Measurements from ENCODE around the gene LACTBL1.

LACTBL1 gene

GRCh38 chr1:22975694-22976093 lies 3.0 kb upstream of the LACTBL1 start:
- no peak for TF ChIP-seq CTCF (IDR thresholded peaks at IDR 0.05; ENCODE audit: low read depth, low read length, missing control alignments)
- H3K4me3 ChIP-seq (ENCODE audit: low read depth, low read length), result no peak overlapping the region
- DNase-seq (ENCODE audit: low read depth), result no peak
- in situ Hi-C loops (cut with HindIII; ENCODE audit: low sequenced_read_pairs), result no loop called here

GRCh38 chr1:22971611-22972405 lies 858 bp downstream of the LACTBL1 start:
- H3K4me3 ChIP-seq (ENCODE audit: low read depth, low read length), result no peak overlapping the region
- no peak for DNase-seq (ENCODE audit: low read depth)
- in situ Hi-C loops (cut with HindIII; ENCODE audit: low sequenced_read_pairs), result no loop called here
- TF ChIP-seq CTCF (IDR thresholded peaks at IDR 0.05; ENCODE audit: low read depth, low read length, missing control alignments), result no peak

GRCh38 chr1:22971161-22971560 lies 1.5 kb downstream of the LACTBL1 start:
- no peak overlapping the region for H3K4me3 ChIP-seq (ENCODE audit: low read depth, low read length)
- no peak for TF ChIP-seq CTCF (IDR thresholded peaks at IDR 0.05; ENCODE audit: low read depth, low read length, missing control alignments)
- no peak for DNase-seq (ENCODE audit: low read depth)
- in situ Hi-C loops (cut with HindIII; ENCODE audit: low sequenced_read_pairs), result no loop called here

GRCh38 chr1:22970096-22970495 lies 2.6 kb downstream of the LACTBL1 start:
- in situ Hi-C loops (cut with HindIII; ENCODE audit: low sequenced_read_pairs), result no loop called here
- no peak for DNase-seq (ENCODE audit: low read depth)
- no peak for TF ChIP-seq CTCF (IDR thresholded peaks at IDR 0.05; ENCODE audit: low read depth, low read length, missing control alignments)
- H3K4me3 ChIP-seq (ENCODE audit: low read depth, low read length), result no peak overlapping the region

GRCh38 chr1:22969304-22969709 lies 3.4 kb downstream of the LACTBL1 start:
- in situ Hi-C loops (cut with HindIII; ENCODE audit: low sequenced_read_pairs), result no loop called here
- no peak overlapping the region for H3K4me3 ChIP-seq (ENCODE audit: low read depth, low read length)
- TF ChIP-seq CTCF (IDR thresholded peaks at IDR 0.05; ENCODE audit: low read depth, low read length, missing control alignments), result no peak
- DNase-seq (ENCODE audit: low read depth), result peak; percentile 51

- no peak for DNase-seq (ENCODE audit: low read depth)
- no peak overlapping the region for H3K4me3 ChIP-seq (ENCODE audit: low read depth, low read length)
- no peak for TF ChIP-seq CTCF (IDR thresholded peaks at IDR 0.05; ENCODE audit: low read depth, low read length, missing control alignments)
- in situ Hi-C loops (cut with HindIII; ENCODE audit: low sequenced_read_pairs), result no loop called here
These were observed 4.8 kb downstream of the LACTBL1 start for GRCh38 chr1:22967833-22968232.

Measured in astrocyte of the cerebellum (primary cell).